Memory B cell (primary cell): ENCODE results near the gene NACA2.
"Not testable (repeated sequence)": the region's sequence is repeated elsewhere in the genome, so short reads cannot be mapped to it uniquely, and the experiment has no call there.

ENCODE experiments used
- ATAC-seq: fragments of 150-1000 bp; cut with Tn5 transposase; 2 replicates; pipeline ENCODE4 v1.10.0; 2021; ENCODE audit warnings: low read depth, mild to moderate bottlenecking, moderate library complexity
- DNase-seq, 2 donors: peaks; one replicate each; pipeline ENCODE4 v3.0.0; 2022; ENCODE audit warnings: low spot score in 2 of 2
- H3K27ac Mint-ChIP-seq: one replicate; pipeline ENCODE4 v1.8.0; 2022; ENCODE audit warnings: mild to moderate bottlenecking, moderate library complexity, mixed read lengths
- H3K27me3 Mint-ChIP-seq: one replicate; pipeline ENCODE4 v1.8.0; 2022; ENCODE audit warnings: mixed read lengths
- H3K36me3 Mint-ChIP-seq: one replicate; pipeline ENCODE4 v1.8.0; 2022; ENCODE audit warnings: mild to moderate bottlenecking, mixed read lengths
- H3K4me1 Mint-ChIP-seq: one replicate; pipeline ENCODE4 v1.8.0; 2022; ENCODE audit warnings: mixed read lengths
- H3K4me3 Mint-ChIP-seq: one replicate; pipeline ENCODE4 v1.8.0; 2022; ENCODE audit warnings: mild to moderate bottlenecking, moderate library complexity, mixed read lengths
- H3K9me3 Mint-ChIP-seq: one replicate; pipeline ENCODE4 v1.8.0; 2022; ENCODE audit warnings: mixed read lengths

NACA2 gene

GRCh38 chr17:61562287-61562686, 28.7 kb downstream of the NACA2 start:
- Mint-ChIP-seq H3K4me1 (no peaks in the 10 kb centered on the region), H3K4me3 (no peak overlapping the region), H3K36me3 (no peaks in the 10 kb centered on the region), H3K27me3 (peaks cover 4% of the 10 kb centered on the region), H3K27ac (no peak overlapping the region), H3K9me3 (no peaks in the 10 kb centered on the region)
- DNase-seq (no peak), ATAC-seq (no peak)

GRCh38 chr17:61561354-61561753, 29.7 kb downstream of the NACA2 start:
- H3K36me3 Mint-ChIP-seq = no peaks in the 10 kb centered on the region

GRCh38 chr17:61560071-61560470, 30.9 kb downstream of the NACA2 start:
- H3K27me3 Mint-ChIP-seq = peaks cover 4% of the 10 kb centered on the region
- no peak overlapping the region for H3K27ac Mint-ChIP-seq
- no peaks in the 10 kb centered on the region for H3K4me1 Mint-ChIP-seq
- H3K4me3 Mint-ChIP-seq = no peak overlapping the region
- H3K9me3 Mint-ChIP-seq = no peaks in the 10 kb centered on the region
- no peaks in the 10 kb centered on the region for H3K36me3 Mint-ChIP-seq
- DNase-seq (no peak), ATAC-seq (no peak)

More at GRCh38 chr17:61561354-61561753, 29.7 kb downstream of the NACA2 start:
- no peak for ATAC-seq
- Mint-ChIP-seq H3K4me3 (no peak overlapping the region), H3K27ac (no peak overlapping the region), H3K9me3 (no peaks in the 10 kb centered on the region), H3K4me1 (no peaks in the 10 kb centered on the region), H3K27me3 (peaks cover 4% of the 10 kb centered on the region)
- DNase-seq = no peak

- no peak overlapping the region for H3K4me3 Mint-ChIP-seq
- H3K36me3 Mint-ChIP-seq = no peaks in the 10 kb centered on the region
- H3K27me3 Mint-ChIP-seq = peaks cover 11% of the 10 kb centered on the region
- no peak overlapping the region for H3K27ac Mint-ChIP-seq
- no peaks in the 10 kb centered on the region for H3K9me3 Mint-ChIP-seq
- DNase-seq (no peak), ATAC-seq (no peak)
- peaks cover 2% of the 10 kb centered on the region for H3K4me1 Mint-ChIP-seq
These were observed 34.5 kb downstream of the NACA2 start for GRCh38 chr17:61556224-61557188.

- peaks cover 14% of the 10 kb centered on the region for H3K27me3 Mint-ChIP-seq
- no peaks in the 10 kb centered on the region for H3K36me3 Mint-ChIP-seq
- no peak overlapping the region for H3K4me3 Mint-ChIP-seq
- DNase-seq = no peak
- H3K4me1 Mint-ChIP-seq = peaks cover 3% of the 10 kb centered on the region
- no peak overlapping the region for H3K27ac Mint-ChIP-seq
- H3K9me3 Mint-ChIP-seq = no peaks in the 10 kb centered on the region
- ATAC-seq = no peak
These were observed 35.9 kb downstream of the NACA2 start for GRCh38 chr17:61555127-61555566.

GRCh38 chr17:61554209-61554608, 36.8 kb downstream of the NACA2 start:
- Mint-ChIP-seq H3K27ac (no peak overlapping the region), H3K36me3 (no peaks in the 10 kb centered on the region), H3K27me3 (peaks cover 16% of the 10 kb centered on the region), H3K4me1 (peaks cover 3% of the 10 kb centered on the region), H3K4me3 (no peak overlapping the region), H3K9me3 (no peaks in the 10 kb centered on the region)
- ATAC-seq (no peak), DNase-seq (no peak)

- H3K27me3 Mint-ChIP-seq = peaks cover 16% of the 10 kb centered on the region
- not testable (repeated sequence) for ATAC-seq, H3K4me3 Mint-ChIP-seq, H3K36me3 Mint-ChIP-seq, H3K9me3 Mint-ChIP-seq, H3K4me1 Mint-ChIP-seq, H3K27ac Mint-ChIP-seq, DNase-seq
These were observed 38.5 kb downstream of the NACA2 start for GRCh38 chr17:61552560-61552959.

- no peak overlapping the region for H3K27ac Mint-ChIP-seq
- DNase-seq (no peak), ATAC-seq (no peak)
- H3K4me3 Mint-ChIP-seq = no peak overlapping the region
- peaks cover 16% of the 10 kb centered on the region for H3K27me3 Mint-ChIP-seq
- no peaks in the 10 kb centered on the region for H3K9me3 Mint-ChIP-seq
- H3K4me1 Mint-ChIP-seq = peaks cover 3% of the 10 kb centered on the region
- H3K36me3 Mint-ChIP-seq = no peaks in the 10 kb centered on the region
These were observed 39.7 kb downstream of the NACA2 start for GRCh38 chr17:61551255-61551742.

GRCh38 chr17:61547113-61547512, 43.9 kb downstream of the NACA2 start:
- ATAC-seq = no peak
- H3K27me3 Mint-ChIP-seq = peaks cover 9% of the 10 kb centered on the region
- H3K9me3 Mint-ChIP-seq = peaks cover 10% of the 10 kb centered on the region
- H3K27ac Mint-ChIP-seq = no peak overlapping the region
- H3K36me3 Mint-ChIP-seq = no peaks in the 10 kb centered on the region
- peaks cover 3% of the 10 kb centered on the region for H3K4me1 Mint-ChIP-seq
- DNase-seq = no peak
- H3K4me3 Mint-ChIP-seq = no peak overlapping the region

GRCh38 chr17:61545335-61545938, 45.6 kb downstream of the NACA2 start:
- Mint-ChIP-seq H3K27me3 (peaks cover 7% of the 10 kb centered on the region), H3K27ac (no peak overlapping the region), H3K4me3 (no peak overlapping the region), H3K9me3 (peaks cover 16% of the 10 kb centered on the region), H3K36me3 (no peaks in the 10 kb centered on the region), H3K4me1 (no peaks in the 10 kb centered on the region)
- ATAC-seq = no peak
- DNase-seq = no peak

- no peaks in the 10 kb centered on the region for H3K4me1 Mint-ChIP-seq
- no peaks in the 10 kb centered on the region for H3K36me3 Mint-ChIP-seq
- ATAC-seq (no peak), DNase-seq (no peak)
- H3K9me3 Mint-ChIP-seq = peaks cover 18% of the 10 kb centered on the region
- H3K4me3 Mint-ChIP-seq = no peak overlapping the region
- no peak overlapping the region for H3K27ac Mint-ChIP-seq
- peaks cover 4% of the 10 kb centered on the region for H3K27me3 Mint-ChIP-seq
These were observed 47.1 kb downstream of the NACA2 start for GRCh38 chr17:61543786-61544415.

- Mint-ChIP-seq H3K36me3 (no peaks in the 10 kb centered on the region), H3K4me3 (no peak overlapping the region), H3K27ac (no peak overlapping the region), H3K9me3 (peaks cover 18% of the 10 kb centered on the region), H3K4me1 (peaks cover 3% of the 10 kb centered on the region), H3K27me3 (peaks cover 4% of the 10 kb centered on the region)
- ATAC-seq (no peak), DNase-seq (no peak)
These were observed 49.0 kb downstream of the NACA2 start for GRCh38 chr17:61542027-61542426.

GRCh38 chr17:61540874-61541273, 50.1 kb downstream of the NACA2 start:
- peaks cover 16% of the 10 kb centered on the region for H3K9me3 Mint-ChIP-seq
- no peak overlapping the region for H3K27ac Mint-ChIP-seq
- ATAC-seq = no peak
- no peaks in the 10 kb centered on the region for H3K36me3 Mint-ChIP-seq
- H3K27me3 Mint-ChIP-seq = peaks cover 4% of the 10 kb centered on the region
- H3K4me3 Mint-ChIP-seq = no peak overlapping the region
- peaks cover 8% of the 10 kb centered on the region for H3K4me1 Mint-ChIP-seq
- DNase-seq = no peak
